Natural killer cell (primary cell): ENCODE results near the gene GRAMD1C. TPM values are rescaled to one million over a fixed set of nuclear protein-coding genes. Genes with fewer than 3 reads are reported as not detected.
"Not testable (repeated sequence)": the region's sequence is repeated elsewhere in the genome, so short reads cannot be mapped to it uniquely, and the experiment has no call there.

Experiments used
- ATAC-seq, 3 donors: fragments of 150-1000 bp in 2 of 3; fragments of 200-7000 bp in 1 of 3; cut with Tn5 transposase; 1 replicate in 1 of 3; 2 replicates in 2 of 3; pipeline ENCODE4 v1.10.0; 2021; ENCODE audit warnings: mild to moderate bottlenecking in 2 of 3, moderate library complexity in 2 of 3
- DNase-seq, 2 donors: peaks; one replicate each; pipeline versions ENCODE4 v3.0.0 to v3.0.0-alpha.2; 2013 to 2021; ENCODE audit warnings: mixed read lengths in 1 of 2
- H3K27ac ChIP-seq: one replicate; pipeline ENCODE4 v1.5.1; 2013; ENCODE audit warnings: mild to moderate bottlenecking, low read length
- H3K27me3 ChIP-seq: one replicate; pipeline ENCODE4 v1.6.1; 2013; ENCODE audit warnings: low read length; ENCODE audit not compliant: control insufficient read depth, insufficient read depth
- H3K36me3 ChIP-seq: one replicate; pipeline ENCODE4 v1.6.1; 2013; ENCODE audit warnings: low read length; ENCODE audit not compliant: control insufficient read depth, insufficient read depth
- H3K4me1 ChIP-seq: one replicate; pipeline ENCODE4 v1.6.1; 2013; ENCODE audit warnings: low read length; ENCODE audit not compliant: control insufficient read depth, insufficient read depth
- H3K4me3 ChIP-seq: one replicate; pipeline ENCODE4 v1.5.1; 2013; ENCODE audit warnings: low read length
- H3K9me3 ChIP-seq: one replicate; pipeline ENCODE4 v1.6.1; 2013; ENCODE audit warnings: low read length; ENCODE audit not compliant: control insufficient read depth, insufficient read depth
- H3K27ac Mint-ChIP-seq, 2 donors: one replicate each; pipeline ENCODE4 v1.8.0; 2022; ENCODE audit warnings: mild to moderate bottlenecking in 2 of 2, mixed read lengths in 2 of 2, moderate library complexity in 1 of 2
- H3K27me3 Mint-ChIP-seq, 2 donors: one replicate each; pipeline ENCODE4 v1.8.0; 2022; ENCODE audit warnings: low read depth in 2 of 2, mixed read lengths in 2 of 2
- H3K36me3 Mint-ChIP-seq: one replicate; pipeline ENCODE4 v1.8.0; 2022; ENCODE audit warnings: mixed read lengths
- H3K4me1 Mint-ChIP-seq, 2 donors: one replicate each; pipeline ENCODE4 v1.8.0; 2022; ENCODE audit warnings: mixed read lengths in 2 of 2
- H3K4me3 Mint-ChIP-seq: one replicate; pipeline ENCODE4 v1.8.0; 2022; ENCODE audit warnings: mild to moderate bottlenecking, moderate library complexity, mixed read lengths
- H3K9me3 Mint-ChIP-seq, 2 donors: one replicate each; pipeline ENCODE4 v1.8.0; 2022; ENCODE audit warnings: mixed read lengths in 2 of 2
- WGBS: methylation state at CpG from one replicate; pipeline ENCODE4 v1.1.7; 2013; ENCODE audit warnings: missing lambda C conversion rate; ENCODE audit not compliant: insufficient coverage; 5-methylcytosine and 5-hydroxymethylcytosine counted together
- intact Hi-C: fragments of 100-400 bp; cut with micrococcal nuclease; formaldehyde crosslinking; loops from one replicate; pipeline ENCODE4 v1.14.2; 2022
- total RNA-seq, 4 donors: library from RNA; stranded (reverse); fragments of 120-200 nt in 1 of 4; gene quantifications; one replicate each; pipeline versions ENCODE4 v1.2.3 to v1.2.4, GENCODE V29; 2013 to 2022
- TF ChIP-seq, protein P1 (sequence below): fragments of 200-600 bp; IDR thresholded peaks from one replicate; pipeline ENCODE4 v1.8.0; 2022; ENCODE audit warnings: antibody characterized with exemption

Gene GRAMD1C
- total RNA-seq, 3 donors from 2014 or later (not counting 1 experiment from before 2014, with no cell fraction given): 2.7 to 3.9 (median 3.6) TPM

DNA sequence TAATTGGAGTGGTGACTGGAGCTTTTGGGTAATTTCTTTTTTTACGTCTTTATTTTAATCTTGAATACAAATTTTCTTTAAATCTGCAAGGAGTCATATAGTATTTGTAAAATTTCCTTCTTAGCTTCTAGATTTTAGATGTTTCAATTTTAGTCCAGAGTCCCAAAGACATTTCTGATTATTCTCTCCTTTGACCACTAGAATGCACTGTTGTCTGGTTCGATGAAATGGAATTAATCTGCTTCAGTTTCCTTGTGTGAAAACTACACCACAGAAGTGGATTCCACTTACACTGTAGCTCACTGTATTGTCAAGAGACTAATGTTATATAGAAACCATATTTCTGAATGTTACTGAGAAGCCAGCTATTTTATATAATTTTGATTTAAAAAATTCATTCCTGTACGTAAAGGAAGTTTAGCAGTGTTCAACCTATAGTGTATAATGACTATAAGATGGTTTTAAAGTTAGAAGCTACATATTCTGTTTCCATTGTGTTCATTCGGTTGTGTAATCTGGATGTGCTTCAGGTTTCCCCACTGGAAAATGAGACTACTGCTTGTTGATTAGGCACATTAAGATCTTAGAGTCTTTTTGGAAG, 6.1 kb downstream of the GRAMD1C start:
- Histone ChIP-seq H3K27ac (no peak overlapping the region), H3K27me3 (no peaks in the 10 kb centered on the region), H3K4me3 (no peak overlapping the region), H3K9me3 (no peaks in the 10 kb centered on the region), H3K36me3 (no peaks in the 10 kb centered on the region), H3K4me1 (no peaks in the 10 kb centered on the region)
- no peaks in the 10 kb centered on the region for H3K4me1 Mint-ChIP-seq
- intact Hi-C loops: no loop called here
- H3K36me3 Mint-ChIP-seq: no peaks in the 10 kb centered on the region
- H3K27ac Mint-ChIP-seq: no peak overlapping the region
- no peak overlapping the region for H3K4me3 Mint-ChIP-seq
- ATAC-seq (peak in 2 of 3 donors; percentile 50 to 61), DNase-seq (peak in 1 of 2 donors; percentile 52)
- TF ChIP-seq, protein P1, sequence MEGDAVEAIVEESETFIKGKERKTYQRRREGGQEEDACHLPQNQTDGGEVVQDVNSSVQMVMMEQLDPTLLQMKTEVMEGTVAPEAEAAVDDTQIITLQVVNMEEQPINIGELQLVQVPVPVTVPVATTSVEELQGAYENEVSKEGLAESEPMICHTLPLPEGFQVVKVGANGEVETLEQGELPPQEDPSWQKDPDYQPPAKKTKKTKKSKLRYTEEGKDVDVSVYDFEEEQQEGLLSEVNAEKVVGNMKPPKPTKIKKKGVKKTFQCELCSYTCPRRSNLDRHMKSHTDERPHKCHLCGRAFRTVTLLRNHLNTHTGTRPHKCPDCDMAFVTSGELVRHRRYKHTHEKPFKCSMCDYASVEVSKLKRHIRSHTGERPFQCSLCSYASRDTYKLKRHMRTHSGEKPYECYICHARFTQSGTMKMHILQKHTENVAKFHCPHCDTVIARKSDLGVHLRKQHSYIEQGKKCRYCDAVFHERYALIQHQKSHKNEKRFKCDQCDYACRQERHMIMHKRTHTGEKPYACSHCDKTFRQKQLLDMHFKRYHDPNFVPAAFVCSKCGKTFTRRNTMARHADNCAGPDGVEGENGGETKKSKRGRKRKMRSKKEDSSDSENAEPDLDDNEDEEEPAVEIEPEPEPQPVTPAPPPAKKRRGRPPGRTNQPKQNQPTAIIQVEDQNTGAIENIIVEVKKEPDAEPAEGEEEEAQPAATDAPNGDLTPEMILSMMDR: peak; percentile 58
- H3K27me3 Mint-ChIP-seq: no peaks in the 10 kb centered on the region
- 76% methylated on average over 2 of the region's 4 CpGs for WGBS
- H3K9me3 Mint-ChIP-seq: no peaks in the 10 kb centered on the region

DNA sequence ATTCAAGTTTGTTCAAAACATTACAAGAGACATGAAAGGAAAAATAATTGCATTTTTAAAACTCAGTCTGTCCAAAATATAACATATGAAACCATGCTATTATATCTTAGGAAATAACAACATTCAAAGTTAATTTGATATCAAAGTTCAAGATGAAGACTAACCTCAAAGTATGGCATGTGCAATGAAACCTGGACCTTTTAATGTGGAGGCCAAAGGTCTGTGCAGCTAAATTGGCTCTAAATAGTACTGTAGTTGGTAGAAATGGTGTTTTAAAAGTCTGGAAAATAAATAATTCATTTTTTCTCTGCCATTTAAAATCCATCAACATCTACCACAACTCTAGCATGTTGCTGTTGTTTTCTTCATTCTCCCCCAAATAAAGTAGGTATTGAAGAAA, 8.7 kb downstream of the GRAMD1C start:
- Mint-ChIP-seq H3K27ac (no peak overlapping the region), H3K9me3 (no peaks in the 10 kb centered on the region), H3K27me3 (no peaks in the 10 kb centered on the region), H3K4me1 (no peaks in the 10 kb centered on the region), H3K36me3 (no peaks in the 10 kb centered on the region), H3K4me3 (no peak overlapping the region)
- TF ChIP-seq, protein P1: no peak
- intact Hi-C loops: no loop called here
- no peaks in the 10 kb centered on the region for H3K27me3 ChIP-seq
- H3K4me1 ChIP-seq: no peaks in the 10 kb centered on the region
- DNase-seq (no peak), ATAC-seq (no peak)
- H3K4me3 ChIP-seq: no peak overlapping the region
- H3K27ac ChIP-seq: no peak overlapping the region
- no peaks in the 10 kb centered on the region for H3K9me3 ChIP-seq
- no peaks in the 10 kb centered on the region for H3K36me3 ChIP-seq

DNA sequence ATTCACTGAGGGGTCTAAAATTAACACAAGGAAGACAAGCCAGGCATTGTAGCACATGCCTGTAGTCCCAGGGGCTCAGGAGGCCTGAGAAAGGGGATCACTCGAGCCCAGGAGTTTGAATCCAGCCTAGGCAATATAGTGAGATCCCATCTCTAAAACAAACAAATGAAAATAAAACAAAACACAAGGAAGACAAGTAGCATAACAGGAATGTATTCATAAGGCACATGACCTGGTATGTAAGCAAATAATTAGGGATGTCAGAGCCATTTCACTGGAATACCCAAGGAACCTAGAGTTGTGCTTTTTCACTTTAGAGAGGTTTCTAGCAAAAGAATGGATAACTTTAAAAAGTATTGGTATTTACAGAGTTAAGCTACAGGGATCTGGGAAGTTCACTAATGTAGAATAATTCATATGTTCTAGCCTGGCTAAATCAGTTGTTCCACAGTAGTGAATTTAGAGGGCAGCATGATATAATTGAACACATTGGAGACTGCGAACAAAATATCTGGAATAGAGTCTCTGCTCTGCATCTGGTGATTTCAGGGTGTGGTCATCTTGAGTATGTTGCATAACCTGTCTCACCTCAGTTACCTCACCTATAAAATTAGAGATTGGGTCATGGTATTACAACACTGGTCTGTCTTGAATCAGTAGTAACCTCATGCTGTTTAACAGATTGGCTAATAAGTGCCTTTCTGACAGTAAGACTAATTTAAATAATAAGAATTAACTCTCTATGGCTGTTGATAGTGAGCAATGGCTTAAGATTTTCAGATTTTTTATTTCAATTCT, 9.3 kb downstream of the GRAMD1C start:
- H3K36me3 ChIP-seq: no peaks in the 10 kb centered on the region
- Mint-ChIP-seq H3K27me3 (no peaks in the 10 kb centered on the region), H3K27ac (no peak overlapping the region), H3K36me3 (no peaks in the 10 kb centered on the region), H3K4me3 (no peak overlapping the region), H3K4me1 (no peaks in the 10 kb centered on the region), H3K9me3 (no peaks in the 10 kb centered on the region)
- no peaks in the 10 kb centered on the region for H3K27me3 ChIP-seq
- no peak for ATAC-seq
- no peak for DNase-seq
- no peaks in the 10 kb centered on the region for H3K9me3 ChIP-seq
- 87% methylated on average over 2 of the region's 2 CpGs for WGBS
- TF ChIP-seq, protein P1: no peak
- no peaks in the 10 kb centered on the region for H3K4me1 ChIP-seq
- H3K27ac ChIP-seq: no peak overlapping the region
- no peak overlapping the region for H3K4me3 ChIP-seq
- intact Hi-C loops: no loop called here

DNA sequence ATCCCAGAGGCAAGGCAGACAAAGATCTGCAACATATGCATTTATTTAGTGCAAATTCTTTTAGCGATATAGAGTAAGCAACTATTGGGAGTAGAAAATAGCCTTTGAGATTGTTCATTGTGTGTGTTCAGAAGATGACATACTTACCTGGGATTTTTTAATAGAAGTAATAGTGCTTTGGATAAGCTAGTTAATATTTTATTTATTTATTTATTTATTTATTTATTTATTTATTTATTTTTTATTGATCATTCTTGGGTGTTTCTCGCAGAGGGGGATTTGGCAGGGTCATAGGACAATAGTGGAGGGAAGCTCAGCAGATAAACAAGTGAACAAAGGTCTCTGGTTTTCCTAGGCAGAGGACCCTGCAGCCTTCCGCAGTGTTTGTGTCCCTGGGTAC, 10.5 kb downstream of the GRAMD1C start:
- H3K36me3 ChIP-seq, H3K4me1 ChIP-seq, H3K4me3 Mint-ChIP-seq, H3K27ac ChIP-seq, H3K27me3 Mint-ChIP-seq, H3K27me3 ChIP-seq, ATAC-seq, H3K9me3 Mint-ChIP-seq, H3K36me3 Mint-ChIP-seq, H3K27ac Mint-ChIP-seq, DNase-seq, H3K4me3 ChIP-seq, H3K9me3 ChIP-seq, H3K4me1 Mint-ChIP-seq, intact Hi-C loops: not testable (repeated sequence)
- 89% methylated on average over 1 of the region's 3 CpGs for WGBS

DNA sequence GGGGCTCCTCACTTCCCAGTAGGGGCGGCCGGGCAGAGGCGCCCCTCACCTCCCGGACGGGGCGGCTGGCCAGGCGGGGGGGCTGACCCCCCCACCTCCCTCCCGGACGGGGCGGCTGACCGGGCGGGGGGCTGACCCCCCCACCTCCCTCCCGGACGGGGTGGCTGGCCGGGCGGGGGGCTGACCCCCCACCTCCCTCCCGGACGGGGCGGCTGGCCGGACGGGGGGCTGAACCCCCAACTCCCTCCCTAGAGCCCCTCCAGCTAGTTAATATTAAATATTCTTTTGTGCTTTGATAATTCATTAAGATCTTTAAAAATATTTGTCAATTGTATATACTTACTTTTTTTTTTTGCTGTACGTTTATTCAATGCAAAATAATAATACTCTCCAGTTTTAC, 11.3 kb downstream of the GRAMD1C start:
- H3K36me3 Mint-ChIP-seq, H3K27ac ChIP-seq, H3K4me1 ChIP-seq, DNase-seq, H3K9me3 Mint-ChIP-seq, H3K9me3 ChIP-seq, H3K4me3 Mint-ChIP-seq, H3K27ac Mint-ChIP-seq, H3K36me3 ChIP-seq, ATAC-seq, H3K27me3 Mint-ChIP-seq, H3K4me1 Mint-ChIP-seq, H3K4me3 ChIP-seq, H3K27me3 ChIP-seq, intact Hi-C loops: not testable (repeated sequence)
- 71% methylated on average over 1 of the region's 22 CpGs for WGBS

DNA sequence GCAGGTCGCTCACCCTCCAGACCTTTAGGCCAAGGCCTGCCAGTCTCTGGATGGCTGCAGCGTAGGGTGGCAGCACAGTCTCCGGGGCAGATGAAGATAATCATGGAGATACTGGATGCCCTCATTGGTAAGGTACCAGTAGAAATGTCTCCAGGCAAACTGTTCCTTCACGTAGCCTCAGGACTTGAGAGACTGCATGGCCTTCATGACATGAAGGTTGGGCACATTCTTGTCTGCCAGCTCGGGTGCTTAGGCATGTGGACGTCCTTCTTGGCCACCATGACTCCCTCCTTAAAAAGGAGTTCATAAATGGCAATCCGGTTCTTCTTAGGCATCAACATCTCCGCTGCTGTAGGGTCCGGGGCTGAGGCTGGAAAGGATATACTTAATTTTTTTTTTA, 11.8 kb downstream of the GRAMD1C start:
- WGBS: 94% methylated on average over 6 of the region's 9 CpGs
- H3K9me3 Mint-ChIP-seq, DNase-seq, ATAC-seq, H3K27ac ChIP-seq, H3K27ac Mint-ChIP-seq, H3K36me3 Mint-ChIP-seq, H3K36me3 ChIP-seq, H3K27me3 Mint-ChIP-seq, H3K4me3 Mint-ChIP-seq, H3K4me1 ChIP-seq, intact Hi-C loops, H3K27me3 ChIP-seq, H3K9me3 ChIP-seq, H3K4me1 Mint-ChIP-seq, H3K4me3 ChIP-seq: not testable (repeated sequence)
